GM18951 (cell line): ENCODE measurements around the gene ACVRL1.

ENCODE experiments used
- POLR2A ChIP-seq: IDR thresholded peaks from 4 replicates; pipeline ENCODE4 v1.6.1; 2011; ENCODE audit warnings: mild to moderate bottlenecking; ENCODE audit not compliant: insufficient read length, insufficient read depth; ENCODE audit errors: extremely low read depth
- in situ Hi-C: fragments of 300-500 bp; cut with MboI; formaldehyde crosslinking; loops from one replicate; pipeline ENCODE4 v1.12.0; 2022; ENCODE audit warnings: low sequenced_read_pairs, mixed read lengths, inconsistent platforms; ENCODE audit not compliant: unreplicated experiment

Gene ACVRL1

GRCh38 chr12:51954561-51955361, 47.5 kb downstream of the ACVRL1 start:
- in situ Hi-C loops = no loop called here

DNA sequence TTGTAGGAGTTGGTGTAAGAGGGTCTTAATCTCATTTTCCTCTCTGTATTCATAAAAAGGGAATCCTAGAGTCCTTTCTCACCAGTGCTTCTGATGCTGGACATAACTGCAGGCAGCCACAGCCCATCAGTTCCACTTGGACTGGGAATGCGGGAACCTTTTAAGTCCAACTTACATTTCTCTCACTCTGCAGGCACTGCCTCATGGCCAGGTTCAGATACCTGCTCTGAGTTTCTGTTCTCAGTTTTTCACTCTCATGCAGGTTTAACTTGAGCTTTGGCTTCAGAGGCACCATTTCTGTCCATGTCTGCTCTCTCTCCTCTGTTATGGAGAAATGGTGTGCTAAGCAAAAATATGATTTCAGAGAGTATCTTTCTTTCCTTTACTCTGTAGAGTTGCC, 48.4 kb downstream of the ACVRL1 start:
- no peak for TF ChIP-seq POLR2A
- in situ Hi-C loops = no loop called here

More at GRCh38 chr12:51954561-51955361, 47.5 kb downstream of the ACVRL1 start:
- no peak for TF ChIP-seq POLR2A

DNA sequence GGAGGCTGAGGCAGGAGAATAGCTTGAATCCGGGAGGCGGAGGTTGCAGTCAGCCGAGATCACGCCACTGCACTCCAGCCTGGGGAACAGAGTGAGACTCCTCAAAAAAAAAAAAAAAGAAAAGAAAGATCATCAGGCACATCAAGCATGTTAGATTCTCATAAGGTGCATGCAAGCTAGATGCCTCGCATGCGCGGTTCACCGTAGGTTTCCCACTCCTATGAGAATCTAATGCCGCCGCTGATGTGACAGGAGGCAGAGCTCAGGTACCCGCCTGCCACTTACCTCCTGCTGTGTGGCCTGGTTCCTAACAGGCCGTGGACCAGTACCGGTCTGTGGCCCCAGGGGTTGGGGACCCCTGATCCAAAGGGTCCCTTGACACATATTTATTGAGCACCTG, 51.2 kb downstream of the ACVRL1 start:
- TF ChIP-seq POLR2A = no peak
- in situ Hi-C loops = no loop called here

- TF ChIP-seq POLR2A = no peak
- in situ Hi-C loops = no loop called here
Observed at GRCh38 chr12:51959211-51959610, 51.9 kb downstream of the ACVRL1 start.

DNA sequence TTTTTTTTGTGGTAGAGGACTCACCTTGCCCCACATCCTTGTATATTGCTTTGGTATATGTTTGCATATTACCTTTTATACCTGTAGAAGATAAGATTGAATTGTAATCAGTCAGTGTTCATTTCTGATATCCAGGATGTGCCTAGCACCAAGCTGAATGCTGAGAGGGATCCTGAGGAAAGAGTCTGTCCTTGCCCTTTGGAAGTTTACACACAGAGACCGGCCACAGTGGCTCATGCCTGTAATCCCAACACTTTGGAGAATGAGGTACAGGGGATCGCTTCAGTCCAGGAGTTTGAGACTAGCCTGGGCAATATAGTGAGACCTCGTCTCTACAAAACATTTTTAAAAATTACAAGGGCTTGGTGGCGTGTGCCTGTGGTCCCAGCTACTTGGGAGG, 52.6 kb downstream of the ACVRL1 start:
- TF ChIP-seq POLR2A = no peak
- in situ Hi-C loops = no loop called here

GRCh38 chr12:51960488-51960887, 53.2 kb downstream of the ACVRL1 start:
- in situ Hi-C loops = no loop called here
- no peak for TF ChIP-seq POLR2A

GRCh38 chr12:51960890-51961289, 53.6 kb downstream of the ACVRL1 start:
- in situ Hi-C loops = no loop called here
- TF ChIP-seq POLR2A = no peak

DNA sequence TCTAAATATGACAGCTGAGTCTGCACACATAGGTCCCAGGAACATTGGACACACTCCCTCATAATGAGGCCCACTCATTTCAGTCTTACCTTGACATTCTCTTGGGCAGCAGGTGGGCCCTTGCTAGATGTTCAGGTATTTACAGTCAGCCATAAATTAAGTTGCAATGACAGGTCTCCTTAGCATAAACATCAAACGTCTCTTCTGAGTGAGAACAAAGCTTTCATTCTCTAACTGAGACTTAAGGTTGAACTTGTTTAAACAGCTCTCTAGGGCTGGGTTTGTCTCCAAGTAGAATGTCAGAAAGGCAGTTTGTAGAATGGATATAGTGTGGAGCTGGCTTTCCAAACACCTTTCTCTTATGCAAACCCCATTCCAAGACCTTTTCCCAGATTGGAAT, 54.5 kb downstream of the ACVRL1 start:
- in situ Hi-C loops = no loop called here
- TF ChIP-seq POLR2A = no peak

- in situ Hi-C loops = no loop called here
- TF ChIP-seq POLR2A = no peak
Observed at GRCh38 chr12:51962737-51963136, 55.4 kb downstream of the ACVRL1 start.

DNA sequence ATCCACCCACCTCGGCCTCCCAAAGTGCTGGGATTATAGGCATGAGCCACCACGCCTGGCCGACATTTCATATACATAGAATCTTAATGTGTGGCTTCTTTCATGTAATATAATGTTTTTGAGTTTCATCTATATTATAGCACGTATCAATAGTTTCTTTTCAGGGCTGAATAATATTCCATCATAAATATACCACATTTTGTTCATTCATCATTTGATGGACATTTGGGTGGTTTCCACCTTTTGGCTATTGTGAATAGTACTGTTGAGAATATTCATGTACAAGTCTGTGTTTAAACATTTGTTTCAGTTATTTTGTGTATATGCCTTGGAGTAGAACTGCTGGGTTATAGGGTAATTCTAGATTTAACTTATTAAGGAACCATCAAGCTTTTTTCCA, 56.2 kb downstream of the ACVRL1 start:
- in situ Hi-C loops = no loop called here
- TF ChIP-seq POLR2A = no peak

GRCh38 chr12:51969643-51970042, 62.3 kb downstream of the ACVRL1 start:
- TF ChIP-seq POLR2A = no peak
- in situ Hi-C loops = no loop called here

DNA sequence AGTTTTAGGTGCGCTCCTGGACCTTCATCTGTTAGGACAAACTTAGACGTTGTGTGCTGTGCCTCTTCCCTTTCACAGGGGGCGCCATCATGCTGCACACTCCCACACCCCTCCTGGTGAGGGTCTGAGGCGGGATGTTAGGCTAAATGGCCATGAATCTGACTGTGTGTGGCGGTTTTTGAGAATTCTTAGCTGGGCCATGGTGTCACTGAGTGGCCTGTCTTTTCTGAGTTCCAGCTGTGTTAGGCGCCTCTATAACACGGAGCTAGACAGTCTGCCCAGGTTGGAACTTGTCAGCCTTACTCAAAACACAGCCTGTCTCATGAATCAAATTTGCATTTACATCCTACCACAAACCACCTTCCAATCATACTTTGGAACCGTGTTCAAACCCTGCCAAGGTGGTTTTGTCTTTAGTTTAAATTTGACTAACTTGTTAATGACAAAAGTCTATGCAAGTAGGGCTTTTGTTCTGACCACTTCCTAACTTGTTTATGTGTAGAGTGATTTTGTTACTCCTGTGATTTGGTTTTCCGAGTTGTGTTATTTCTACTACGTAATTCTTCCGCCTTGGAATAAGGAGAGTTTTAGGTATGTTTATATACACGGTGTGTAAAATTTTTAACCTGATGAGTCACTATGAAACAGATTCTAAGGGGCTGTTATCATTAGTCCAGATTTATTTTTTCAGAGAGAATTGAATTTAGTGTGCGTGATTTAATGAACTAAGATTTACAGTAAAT, 63.8 kb downstream of the ACVRL1 start:
- in situ Hi-C loops = no loop called here
- no peak for TF ChIP-seq POLR2A

- TF ChIP-seq POLR2A = no peak
- in situ Hi-C loops = no loop called here
Observed at GRCh38 chr12:51971679-51972421, 64.5 kb downstream of the ACVRL1 start.
